Left ventricle myocardium inferior (tissue), 1 donor: ENCODE results near the gene GRB10. TPM values are rescaled to one million over a fixed set of nuclear protein-coding genes. Genes with fewer than 3 reads are reported as not detected.

Source experiments
- DNase-seq: peaks from one replicate; pipeline ENCODE4 v3.0.0-alpha.2; 2020
- H3K27ac ChIP-seq: fragments of 200-600 bp; replicated peaks from 2 replicates; pipeline ENCODE4 v1.8.0; 2021
- H3K27me3 ChIP-seq: fragments of 200-600 bp; 2 replicates; pipeline ENCODE4 v1.8.0; 2021; ENCODE audit warnings: low read depth
- H3K36me3 ChIP-seq: fragments of 200-600 bp; 2 replicates; pipeline ENCODE4 v1.8.0; 2021
- H3K4me1 ChIP-seq: fragments of 200-600 bp; 2 replicates; pipeline ENCODE4 v1.8.0; 2021
- H3K4me3 ChIP-seq: fragments of 200-600 bp; 2 replicates; pipeline ENCODE4 v1.8.0; 2021; ENCODE audit warnings: mild to moderate bottlenecking, moderate library complexity
- H3K9me3 ChIP-seq: fragments of 200-600 bp; replicated peaks from 2 replicates; pipeline ENCODE4 v1.8.0; 2021
- CTCF ChIP-seq: fragments of 200-600 bp; IDR thresholded peaks from 2 replicates; pipeline ENCODE4 v1.8.0; 2021; ENCODE audit warnings: antibody characterized with exemption, mild to moderate bottlenecking, borderline replicate concordance
- intact Hi-C: fragments of 100-400 bp; cut with micrococcal nuclease; formaldehyde crosslinking; loops from one replicate; pipeline ENCODE4 v1.11.0; 2022
- total RNA-seq: library from RNA; stranded (reverse); fragmentation: NEBNext Ultra II Directional; extraction: Animal tissue kit (Norgen Biotek cat#: 25700); gene quantifications from one replicate; pipeline ENCODE4 v1.2.1, GENCODE V29; 2021
- donor health status: DM: no; HTN: yes; CAD: no; lungs with severe emphysema.

Gene GRB10
- total RNA-seq, 1 donor from 2014 or later = 40.6 TPM

GRCh38 chr7:50712252-50713122 is 70.2 kb downstream of the GRB10 start:
- TF ChIP-seq CTCF = no peak

GRCh38 chr7:50711271-50712175 is 71.2 kb downstream of the GRB10 start:
- Histone ChIP-seq H3K9me3 (no peaks in the 10 kb centered on the region), H3K36me3 (no peaks in the 10 kb centered on the region), H3K27ac (no peak overlapping the region), H3K4me3 (no peak overlapping the region), H3K27me3 (no peaks in the 10 kb centered on the region), H3K4me1 (peaks cover 95% of the 10 kb centered on the region)
- no peak for TF ChIP-seq CTCF
- DNase-seq = peak; percentile 43
- intact Hi-C loops = loop anchor here (10.0 kb wide), 1 partner anchor 73 kb away; the partner anchor contains the start of gene GRB10

More at GRCh38 chr7:50712252-50713122, 70.2 kb downstream of the GRB10 start:
- Histone ChIP-seq H3K36me3 (no peaks in the 10 kb centered on the region), H3K27ac (peak overlapping the region; percentile 64), H3K4me3 (no peak overlapping the region), H3K4me1 (peaks cover 94% of the 10 kb centered on the region), H3K27me3 (no peaks in the 10 kb centered on the region), H3K9me3 (no peaks in the 10 kb centered on the region)
- no peak for DNase-seq
- intact Hi-C loops = loop anchor here (10.0 kb wide), 1 partner anchor 72 kb away; the partner anchor contains the start of gene GRB10

- Histone ChIP-seq H3K36me3 (no peaks in the 10 kb centered on the region), H3K27ac (peak overlapping the region; percentile 5), H3K27me3 (no peaks in the 10 kb centered on the region), H3K4me1 (peaks cover 91% of the 10 kb centered on the region), H3K4me3 (no peak overlapping the region), H3K9me3 (no peaks in the 10 kb centered on the region)
- intact Hi-C loops = loop anchor here (10.0 kb wide), 1 partner anchor 74 kb away; the partner anchor contains the start of gene GRB10
- DNase-seq = no peak
- TF ChIP-seq CTCF = no peak
These were observed 72.1 kb downstream of the GRB10 start for GRCh38 chr7:50710441-50711154.

- no peaks in the 10 kb centered on the region for H3K9me3 ChIP-seq
- no peak overlapping the region for H3K4me3 ChIP-seq
- no peaks in the 10 kb centered on the region for H3K27me3 ChIP-seq
- no peak for TF ChIP-seq CTCF
- intact Hi-C loops = no loop called here
- H3K4me1 ChIP-seq = peaks cover 81% of the 10 kb centered on the region
- peak overlapping the region; percentile 36 for H3K27ac ChIP-seq
- no peak for DNase-seq
- H3K36me3 ChIP-seq = no peaks in the 10 kb centered on the region
These were observed 73.5 kb downstream of the GRB10 start for GRCh38 chr7:50709151-50709550.
